Stomach (tissue), 9 donors: ENCODE results near the gene AUNIP. TPM values are rescaled to one million over a fixed set of nuclear protein-coding genes. Genes with fewer than 3 reads are reported as not detected.

Experiments used
- DNase-seq, 2 donors: peaks; one replicate each; pipeline versions ENCODE4 v3.0.0 to v3.0.0-alpha.2; 2013 to 2019
- H3K27ac ChIP-seq, 5 donors: fragments of 200-600 bp in 4 of 5; sonication (generic) in 4 of 5; one replicate each; pipeline ENCODE4 v1.5.1; 2013 to 2019; ENCODE audit warnings: mild to moderate bottlenecking in 1 of 5, moderate library complexity in 1 of 5
- H3K27me3 ChIP-seq, 3 donors: fragments of 200-600 bp; sonication (generic); one replicate each; pipeline ENCODE4 v1.5.1; 2017 to 2019; ENCODE audit warnings: mixed run types in 1 of 3
- H3K36me3 ChIP-seq, 4 donors: fragments of 200-600 bp; sonication (generic); 1 replicate in 3 of 4; 2 replicates in 1 of 4; pipeline ENCODE4 v1.5.1; 2016 to 2019
- H3K4me1 ChIP-seq, 4 donors: fragments of 200-600 bp; sonication (generic); one replicate each; pipeline ENCODE4 v1.5.1; 2016 to 2019
- H3K4me3 ChIP-seq, 4 donors: fragments of 200-600 bp; sonication (generic) in 3 of 4; one replicate each; pipeline ENCODE4 v1.5.1; 2016 to 2019; ENCODE audit warnings: mild to moderate bottlenecking in 1 of 4
- H3K9me3 ChIP-seq, 4 donors: fragments of 200-600 bp; sonication (generic); one replicate each; pipeline ENCODE4 v1.5.1; 2016 to 2019
- CTCF ChIP-seq, 7 experiments: fragments of 450-650 bp in 4 of 7; fragments of 200-600 bp in 3 of 7; sonication (generic) in 3 of 7; IDR thresholded peaks; one replicate each; pipeline ENCODE4 v1.5.1; 2016 to 2019; ENCODE audit warnings: antibody characterized with exemption in 7 of 7, control low read depth in 2 of 7, mild to moderate bottlenecking in 1 of 7
- EP300 ChIP-seq: sonication (generic); formaldehyde crosslinking; IDR thresholded peaks from one replicate; pipeline ENCODE4 v1.6.1; 2017; ENCODE audit warnings: antibody characterized with exemption
- POLR2A ChIP-seq, 4 donors: fragments of 450-650 bp; IDR thresholded peaks; one replicate each; pipeline ENCODE4 v1.6.1; 2016; ENCODE audit warnings: antibody characterized with exemption in 4 of 4, control low read depth in 2 of 4, mild to moderate bottlenecking in 1 of 4, moderate library complexity in 1 of 4
- POLR2AphosphoS5 ChIP-seq, 3 donors: sonication (generic); formaldehyde crosslinking; IDR thresholded peaks; one replicate each; pipeline ENCODE4 v1.6.1; 2016; ENCODE audit warnings: antibody characterized with exemption in 3 of 3
- WGBS, 5 donors: extraction: QIAGEN DNeasy Blood & Tissue Kit in 3 of 5; methylation state at CpG; one replicate each; pipeline versions ENCODE4 v1.1.5 to v1.1.7; 2013 to 2018; 5-methylcytosine and 5-hydroxymethylcytosine counted together
- intact Hi-C: fragments of 100-400 bp; cut with DNase I; formaldehyde crosslinking; loops from one replicate; pipeline ENCODE4 v1.15.1; 2023; ENCODE audit warnings: low total_unique reads
- polyA plus RNA-seq, 3 donors: library from polyadenylated mRNA; stranded (reverse); fragments of 200-250 nt; gene quantifications; one replicate each; pipeline ENCODE4 v1.2.3, GENCODE V29; 2013
- total RNA-seq, 5 donors: library from RNA; depleted of rRNA; stranded (reverse); fragments of >200 nt; gene quantifications; one replicate each; pipeline versions ENCODE4 v1.1.0 to v1.2.3, GENCODE V29; 2014 to 2016
- donor health status: healthy with polysubstance abuse.
- donor health status: Bipolar disorder and iron deficiency.
- donor health status: healthy.

The AUNIP gene
- total and polyA plus RNA-seq, 8 donors: 0.68 to 2.8 (median 1.00) TPM; not detected in 3

DNA sequence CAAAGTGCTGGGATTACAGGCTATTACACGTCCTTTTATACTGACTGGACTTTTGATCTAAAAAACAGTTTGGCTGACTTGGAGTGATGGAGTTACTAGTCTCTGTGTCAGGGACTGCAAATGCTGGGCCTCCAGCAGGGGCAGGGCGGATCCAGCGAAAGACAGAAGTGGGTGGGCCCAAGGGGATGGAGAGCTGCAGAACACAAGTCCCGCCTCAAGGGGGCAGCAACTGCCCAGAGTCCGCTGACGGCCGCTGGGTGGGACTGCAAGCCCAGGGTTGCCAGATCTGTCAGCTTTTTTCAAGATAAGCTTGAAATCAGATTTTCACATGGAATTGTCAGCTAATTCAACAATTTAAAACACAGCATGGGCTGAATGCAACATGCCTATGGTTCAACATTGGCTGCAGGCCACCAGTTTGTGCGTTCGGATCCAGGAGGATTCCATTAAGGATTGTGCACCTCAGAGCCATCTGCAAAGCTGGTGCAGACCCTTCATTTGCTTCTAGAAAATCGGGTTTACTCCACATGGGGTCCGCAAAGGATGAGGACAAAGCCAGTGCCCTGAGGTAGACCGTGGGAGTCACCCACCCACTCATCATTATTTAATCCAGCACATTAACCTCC, 36.2 kb upstream of the AUNIP start:
- H3K36me3 ChIP-seq: peaks cover 0 to 31% (median 22%) of the 10 kb centered on the region in 4 donors
- H3K27ac ChIP-seq: peak overlapping the region in 3 of 5 donors; percentile 23 to 44 (median 38)
- H3K4me3 ChIP-seq: no peak overlapping the region
- no peaks in the 10 kb centered on the region for H3K9me3 ChIP-seq
- peaks cover 29 to 50% (median 43%) of the 10 kb centered on the region in 4 donors for H3K4me1 ChIP-seq
- DNase-seq: peak; percentile 91 to 97
- WGBS, 5 donors: 4 to 16% (median 10%) methylated on average over 9 to 12 of the region's 12 CpGs
- H3K27me3 ChIP-seq: no peaks in the 10 kb centered on the region
- intact Hi-C loops: loop anchor here (5.0 kb wide), 1 partner anchor 102 kb away; the partner anchor contains the start of gene PAFAH2
- no peak for TF ChIP-seq EP300
- TF ChIP-seq CTCF (IDR thresholded peaks at IDR 0.05): peak in 6 of 7 experiments; percentile 83 to 99 (median 98)
- no peak for TF ChIP-seq POLR2A (IDR thresholded peaks at IDR 0.05)
- peak in 2 of 3 donors; percentile 33 to 78 for TF ChIP-seq POLR2AphosphoS5 (IDR thresholded peaks at IDR 0.05)

DNA sequence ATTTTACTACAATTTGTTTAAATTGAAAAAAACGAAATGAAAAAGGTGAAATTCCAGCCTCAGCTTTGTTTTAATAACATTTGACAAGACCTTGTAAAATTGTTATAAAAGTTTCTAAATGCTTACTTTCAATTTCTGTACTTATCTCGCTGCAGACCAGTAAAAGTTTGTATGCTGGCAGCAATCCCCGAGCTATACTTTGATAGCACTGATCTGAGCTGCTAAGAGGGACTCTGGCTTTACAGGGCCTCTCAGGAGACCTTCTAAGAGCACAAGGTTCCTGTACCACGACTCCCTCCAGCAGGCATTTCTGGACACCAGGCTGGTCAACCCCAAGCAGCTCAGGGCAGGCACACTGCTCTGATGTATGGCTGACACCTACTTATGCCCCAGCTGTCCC, 33.9 kb upstream of the AUNIP start:
- no peak for DNase-seq
- H3K27ac ChIP-seq: peak overlapping the region in 4 of 5 donors; percentile 81 to 85 (median 82)
- intact Hi-C loops: no loop called here
- no peaks in the 10 kb centered on the region for H3K9me3 ChIP-seq
- H3K4me1 ChIP-seq: peaks cover 42 to 64% (median 56%) of the 10 kb centered on the region in 4 donors
- H3K36me3 ChIP-seq: peaks cover 0 to 7% (median 1%) of the 10 kb centered on the region in 4 donors
- TF ChIP-seq POLR2A (IDR thresholded peaks at IDR 0.05) (no peak), EP300 (no peak), CTCF (IDR thresholded peaks at IDR 0.05) (no peak), POLR2AphosphoS5 (IDR thresholded peaks at IDR 0.05) (no peak)
- no peaks in the 10 kb centered on the region for H3K27me3 ChIP-seq
- no peak overlapping the region for H3K4me3 ChIP-seq
- WGBS, 5 donors: 21 to 45% (median 27%) methylated on average over 4 of the region's 4 CpGs

- no peak overlapping the region for H3K4me3 ChIP-seq
- H3K27me3 ChIP-seq: no peaks in the 10 kb centered on the region
- H3K27ac ChIP-seq: peak overlapping the region; percentile 32 to 85 (median 81)
- intact Hi-C loops: no loop called here
- TF ChIP-seq POLR2A (IDR thresholded peaks at IDR 0.05) (no peak), EP300 (no peak), POLR2AphosphoS5 (IDR thresholded peaks at IDR 0.05) (no peak)
- 59 to 75% (median 69%) methylated on average over 4 to 5 of the region's 5 CpGs for WGBS, 5 donors
- no peak for DNase-seq
- peaks cover 42 to 64% (median 56%) of the 10 kb centered on the region in 4 donors for H3K4me1 ChIP-seq
- no peaks in the 10 kb centered on the region for H3K36me3 ChIP-seq
- H3K9me3 ChIP-seq: no peaks in the 10 kb centered on the region
Measured at GRCh38 chr1:25891606-25892005, 32.3 kb upstream of the AUNIP start.

DNA sequence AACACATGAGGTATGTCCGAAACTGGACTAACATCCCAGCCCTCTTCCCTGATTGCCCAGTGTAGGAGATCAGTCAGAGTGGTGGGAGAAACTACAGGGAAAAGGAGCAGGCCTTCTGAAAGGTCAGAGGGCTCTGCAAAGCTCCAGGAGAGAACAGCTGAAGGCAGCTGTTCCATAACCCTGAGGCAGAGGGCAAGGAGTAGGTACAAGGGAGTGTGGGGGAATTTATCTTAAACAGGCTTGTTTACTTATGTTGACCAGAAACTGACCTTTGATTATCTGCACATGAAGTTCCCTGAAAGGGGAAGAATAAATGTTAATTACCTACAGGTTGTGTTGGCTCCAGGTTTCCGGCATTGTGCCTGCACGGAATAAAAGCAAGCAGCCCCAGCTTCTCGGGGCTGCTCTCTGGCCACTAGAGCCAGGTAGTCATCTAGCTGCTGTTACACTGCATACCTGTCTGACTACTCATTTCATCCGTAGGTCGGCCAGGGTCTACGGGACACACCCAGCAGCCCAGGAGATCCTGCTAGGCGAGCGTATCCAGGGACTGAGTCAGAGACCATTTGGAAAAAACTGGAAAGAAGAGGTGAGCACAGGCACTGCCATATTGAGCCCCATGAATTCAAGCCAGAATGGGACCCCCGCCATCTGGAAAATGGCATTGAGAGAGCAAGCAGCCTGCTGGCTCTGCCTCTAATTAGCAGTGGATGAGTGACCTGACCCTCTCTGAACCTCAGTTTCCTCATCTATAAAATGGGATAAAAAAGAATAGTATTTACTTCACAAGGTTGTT, 31.2 kb upstream of the AUNIP start:
- H3K27me3 ChIP-seq: no peaks in the 10 kb centered on the region
- H3K9me3 ChIP-seq: no peaks in the 10 kb centered on the region
- intact Hi-C loops: no loop called here
- no peaks in the 10 kb centered on the region for H3K36me3 ChIP-seq
- TF ChIP-seq CTCF (IDR thresholded peaks at IDR 0.05) (no peak), POLR2A (IDR thresholded peaks at IDR 0.05) (no peak), POLR2AphosphoS5 (IDR thresholded peaks at IDR 0.05) (peak in 2 of 3 donors; percentile 45 to 69), EP300 (no peak)
- no peak overlapping the region for H3K4me3 ChIP-seq
- 25 to 45% (median 37%) methylated on average over 10 of the region's 10 CpGs for whole genome bisulfite sequencing, 5 donors
- DNase-seq: peak; percentile 82 to 91
- peaks cover 42 to 55% (median 50%) of the 10 kb centered on the region in 4 donors for H3K4me1 ChIP-seq
- peak overlapping the region; percentile 78 to 85 (median 81) for H3K27ac ChIP-seq
